T-helper 17 cell (primary cell): Measurements from ENCODE around the gene GPC5. TPM values are rescaled to one million over a fixed set of nuclear protein-coding genes. Genes with fewer than 3 reads are reported as not detected.
"Not testable (repeated sequence)": the region's sequence is repeated elsewhere in the genome, so short reads cannot be mapped to it uniquely, and the experiment has no call there.

Experiments used
- ATAC-seq: fragments of 150-1000 bp; cut with Tn5 transposase; 2 replicates; pipeline ENCODE4 v1.10.0; 2021; ENCODE audit warnings: mild to moderate bottlenecking, moderate library complexity
- DNase-seq, 3 donors: peaks; one replicate each; pipeline versions ENCODE4 v3.0.0 to v3.0.0-alpha.2; 2020 to 2021
- H3K9me3 ChIP-seq: one replicate; pipeline ENCODE4 v1.7.0; 2013; ENCODE audit warnings: low read length, mild to moderate bottlenecking; ENCODE audit not compliant: control insufficient read depth, poor library complexity, severe bottlenecking
- H3K27ac Mint-ChIP-seq: one replicate; pipeline ENCODE4 v1.8.0; 2022; ENCODE audit warnings: mild to moderate bottlenecking, moderate library complexity, mixed read lengths
- H3K27me3 Mint-ChIP-seq: one replicate; pipeline ENCODE4 v1.8.0; 2022; ENCODE audit warnings: mixed read lengths
- H3K36me3 Mint-ChIP-seq: one replicate; pipeline ENCODE4 v1.8.0; 2022; ENCODE audit warnings: low read depth, mixed read lengths
- H3K4me1 Mint-ChIP-seq: one replicate; pipeline ENCODE4 v1.8.0; 2022; ENCODE audit warnings: mild to moderate bottlenecking, mixed read lengths
- H3K4me3 Mint-ChIP-seq: one replicate; pipeline ENCODE4 v1.8.0; 2022; ENCODE audit warnings: mild to moderate bottlenecking, moderate library complexity, mixed read lengths
- total RNA-seq, 4 donors: library from RNA in 2 of 4; stranded (reverse) in 2 of 4; gene quantifications; one replicate each; pipeline ENCODE4 v1.2.3 and lab custom pipeline; 2022 to 2026

The GPC5 gene
- total RNA-seq, 2 donors from 2014 or later, result 1.1 TPM; not detected in 1

DNA sequence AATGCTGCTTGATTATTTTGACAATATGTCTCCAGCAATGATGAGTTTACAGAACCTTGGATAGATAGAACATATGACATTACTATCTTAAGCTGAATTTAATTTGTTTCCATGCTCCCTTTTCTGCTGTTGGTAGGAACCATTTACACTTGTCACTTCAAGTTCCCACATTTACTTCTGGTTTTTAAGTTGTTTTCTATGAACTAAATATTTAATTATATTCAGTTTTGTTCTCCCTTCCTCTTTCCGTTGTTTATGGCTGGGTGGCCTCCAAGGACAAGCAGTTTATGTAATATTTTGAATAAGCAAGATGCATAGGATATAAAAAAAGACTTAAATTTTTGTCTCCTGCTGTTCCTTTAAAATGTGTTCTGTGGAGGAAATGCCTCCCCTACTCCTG is 860.6 kb downstream of the GPC5 start:
- H3K36me3 Mint-ChIP-seq, result no peaks in the 10 kb centered on the region
- H3K27ac Mint-ChIP-seq, result no peak overlapping the region
- ATAC-seq, result no peak
- H3K4me1 Mint-ChIP-seq, result no peaks in the 10 kb centered on the region
- H3K4me3 Mint-ChIP-seq, result no peak overlapping the region
- H3K9me3 ChIP-seq, result no peaks in the 10 kb centered on the region
- no peaks in the 10 kb centered on the region for H3K27me3 Mint-ChIP-seq
- DNase-seq, result no peak

DNA sequence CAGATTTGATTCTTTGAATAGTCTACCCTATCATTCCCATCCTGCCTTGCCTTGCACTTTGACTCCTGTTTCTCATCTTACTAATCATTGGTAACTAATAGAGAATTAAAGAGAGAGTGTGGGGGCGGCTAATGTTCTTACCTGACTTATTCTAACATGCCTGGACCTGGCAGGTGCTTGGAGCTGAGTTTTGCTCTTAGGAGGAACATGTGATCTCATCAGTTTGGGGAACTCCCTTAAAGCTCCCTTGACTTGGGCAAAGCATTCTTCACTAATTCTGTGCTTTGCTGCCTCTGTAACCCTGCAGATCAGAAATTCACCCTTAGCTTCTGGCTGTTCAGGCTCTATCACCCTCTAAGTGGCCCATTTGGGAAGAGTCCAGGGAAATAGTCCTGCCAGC is 861.1 kb downstream of the GPC5 start:
- no peak for ATAC-seq

DNA sequence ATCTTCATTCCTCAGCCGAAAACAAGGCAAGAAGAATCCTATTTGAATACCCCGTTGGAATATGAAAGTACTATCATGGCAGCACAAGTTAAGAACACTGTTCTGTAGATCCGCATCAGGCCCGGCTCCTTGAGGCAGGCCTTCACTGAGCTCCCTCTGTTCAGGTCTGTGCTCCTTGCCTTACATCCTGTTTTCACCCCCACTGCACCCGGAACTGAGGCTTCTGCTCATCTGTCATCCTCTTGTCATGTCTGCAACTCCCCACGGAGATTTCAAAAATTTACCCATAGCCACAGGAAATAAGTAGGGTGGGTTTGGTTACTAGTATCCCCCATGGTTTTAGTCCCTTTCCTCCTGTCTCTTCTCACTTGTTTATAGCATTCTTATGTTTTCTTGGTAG is 861.9 kb downstream of the GPC5 start:
- ATAC-seq, result no peak
- no peaks in the 10 kb centered on the region for H3K36me3 Mint-ChIP-seq
- H3K27me3 Mint-ChIP-seq, result no peaks in the 10 kb centered on the region
- no peak overlapping the region for H3K4me3 Mint-ChIP-seq
- no peaks in the 10 kb centered on the region for H3K4me1 Mint-ChIP-seq
- no peak overlapping the region for H3K27ac Mint-ChIP-seq
- no peaks in the 10 kb centered on the region for H3K9me3 ChIP-seq
- DNase-seq, result no peak

More for the DNA sequence above, 861.1 kb downstream of the GPC5 start:
- Mint-ChIP-seq H3K27me3 (no peaks in the 10 kb centered on the region), H3K4me3 (no peak overlapping the region), H3K4me1 (no peaks in the 10 kb centered on the region), H3K36me3 (no peaks in the 10 kb centered on the region), H3K27ac (no peak overlapping the region)
- DNase-seq, result no peak
- no peaks in the 10 kb centered on the region for H3K9me3 ChIP-seq

DNA sequence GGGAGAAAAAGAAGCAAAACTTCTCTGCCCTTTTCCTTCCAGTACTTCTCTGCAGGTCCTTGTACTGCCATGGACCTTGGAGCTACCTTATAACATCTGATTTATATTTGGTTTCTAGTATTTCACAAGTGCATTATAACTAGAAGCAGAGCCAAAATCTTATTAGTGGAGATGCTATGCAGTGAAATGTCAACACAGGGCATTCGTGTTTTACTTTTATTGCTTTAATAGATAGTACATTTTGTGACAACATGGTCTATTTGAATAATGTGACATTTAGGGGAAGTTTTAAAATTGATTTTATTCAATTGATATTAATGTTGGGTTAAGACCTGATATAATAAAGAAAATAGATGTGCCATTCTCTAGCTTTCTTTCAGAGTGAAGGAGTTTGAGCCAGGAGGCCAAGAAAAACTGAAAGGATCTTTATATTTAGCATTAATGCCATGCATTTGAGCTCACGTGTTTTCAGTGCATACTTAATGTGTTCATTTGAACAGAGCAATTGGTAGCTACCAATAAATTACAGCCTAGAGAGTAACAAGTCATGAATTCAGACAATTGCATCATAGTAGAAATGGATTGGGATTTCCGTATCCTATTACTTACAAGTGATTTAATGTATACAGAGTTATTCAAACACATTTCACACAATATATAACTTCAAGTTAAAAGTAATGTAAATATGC is 863.8 kb downstream of the GPC5 start:
- no peak for ATAC-seq
- no peak overlapping the region for H3K27ac Mint-ChIP-seq
- no peaks in the 10 kb centered on the region for H3K4me1 Mint-ChIP-seq
- H3K36me3 Mint-ChIP-seq, result no peaks in the 10 kb centered on the region
- DNase-seq, result no peak
- no peaks in the 10 kb centered on the region for H3K9me3 ChIP-seq
- no peaks in the 10 kb centered on the region for H3K27me3 Mint-ChIP-seq
- H3K4me3 Mint-ChIP-seq, result no peak overlapping the region

DNA sequence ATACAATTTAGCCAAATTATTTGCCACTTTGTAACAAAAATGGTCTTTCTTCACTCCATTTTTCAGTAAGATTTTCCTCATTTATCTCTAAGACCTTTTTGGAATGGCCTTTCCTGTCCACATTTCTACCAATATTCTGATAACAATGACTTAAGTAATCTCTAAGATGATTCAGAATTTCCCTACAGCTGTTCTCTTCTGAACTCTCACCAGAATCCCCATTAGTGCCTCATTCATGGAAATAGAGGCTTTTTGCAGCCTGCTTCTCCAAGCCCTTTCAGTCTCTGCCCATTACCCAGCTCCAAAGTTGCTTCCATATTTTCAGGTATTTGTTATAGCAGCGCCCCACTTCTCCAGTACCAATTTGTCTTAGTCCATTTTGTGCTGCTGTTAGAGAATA is 867.0 kb downstream of the GPC5 start:
- DNase-seq, result no peak
- H3K4me3 Mint-ChIP-seq, result no peak overlapping the region
- H3K27ac Mint-ChIP-seq, result no peak overlapping the region

DNA sequence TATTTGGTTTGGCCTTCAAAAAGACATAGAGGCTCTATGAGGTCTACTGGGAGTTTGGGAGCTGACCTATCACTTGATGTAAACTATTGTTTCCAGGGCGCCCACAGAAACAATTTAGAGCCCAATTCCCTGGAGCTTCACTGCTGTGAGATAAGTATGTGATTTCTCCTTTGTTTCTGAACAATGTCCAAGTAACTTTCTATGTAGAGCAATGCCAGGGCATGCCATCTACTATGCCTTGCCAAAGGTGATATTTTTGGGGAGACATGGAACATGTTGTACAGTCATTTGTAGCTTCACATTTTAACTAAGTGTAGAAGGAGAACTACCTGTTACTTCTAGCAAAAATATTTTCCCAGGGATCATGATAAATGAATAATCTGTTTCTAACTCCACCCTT is 872.6 kb downstream of the GPC5 start:
- no peaks in the 10 kb centered on the region for H3K9me3 ChIP-seq
- Mint-ChIP-seq H3K4me1 (no peaks in the 10 kb centered on the region), H3K27ac (no peak overlapping the region), H3K4me3 (no peak overlapping the region), H3K27me3 (no peaks in the 10 kb centered on the region), H3K36me3 (no peaks in the 10 kb centered on the region)
- DNase-seq (no peak), ATAC-seq (no peak)

More for the DNA sequence above, 867.0 kb downstream of the GPC5 start:
- no peaks in the 10 kb centered on the region for H3K36me3 Mint-ChIP-seq
- H3K4me1 Mint-ChIP-seq, result no peaks in the 10 kb centered on the region
- H3K27me3 Mint-ChIP-seq, result no peaks in the 10 kb centered on the region
- ATAC-seq, result no peak
- no peaks in the 10 kb centered on the region for H3K9me3 ChIP-seq

DNA sequence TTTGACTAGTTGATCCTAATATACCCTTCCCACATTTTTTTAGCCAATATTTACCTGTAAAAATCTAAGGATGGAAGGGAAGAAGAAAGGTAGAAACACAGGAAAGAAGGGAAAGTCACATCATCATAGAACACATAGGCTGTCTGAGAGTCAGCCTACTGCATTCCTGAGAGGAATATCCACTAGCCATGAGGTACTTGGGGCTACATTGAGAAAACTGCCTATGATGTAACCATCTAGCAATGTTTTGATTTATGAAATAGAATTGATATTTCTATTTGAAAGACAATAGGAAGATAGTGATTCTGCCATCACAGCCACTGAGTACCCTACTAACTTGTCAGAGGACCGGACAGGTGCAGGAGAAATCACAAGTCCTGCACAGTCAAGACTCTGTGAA is 873.8 kb downstream of the GPC5 start:
- no peaks in the 10 kb centered on the region for H3K36me3 Mint-ChIP-seq
- no peaks in the 10 kb centered on the region for H3K9me3 ChIP-seq
- H3K27ac Mint-ChIP-seq, result no peak overlapping the region
- ATAC-seq (no peak), DNase-seq (no peak)
- no peaks in the 10 kb centered on the region for H3K27me3 Mint-ChIP-seq
- H3K4me1 Mint-ChIP-seq, result no peaks in the 10 kb centered on the region
- no peak overlapping the region for H3K4me3 Mint-ChIP-seq

DNA sequence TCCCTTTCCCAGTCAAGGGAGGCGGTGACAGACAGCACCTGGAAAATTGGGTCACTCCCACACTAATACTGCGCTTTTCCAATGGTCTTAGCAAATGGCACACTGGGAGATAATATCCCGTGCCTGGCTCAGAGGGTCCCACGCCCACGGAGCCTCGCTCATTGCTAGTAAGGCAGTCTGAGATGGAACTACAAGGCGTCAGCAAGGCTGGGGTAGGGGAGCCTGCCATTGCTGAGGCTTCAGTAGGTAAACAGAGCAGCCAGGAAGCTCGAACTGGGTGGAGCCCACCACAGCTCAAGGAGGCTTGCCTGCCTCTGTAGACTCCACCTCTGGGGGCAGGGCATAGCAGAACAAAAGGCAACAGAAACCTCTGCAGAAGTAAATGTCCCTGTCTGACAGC is 882.6 kb downstream of the GPC5 start:
- not testable (repeated sequence) for ATAC-seq, H3K27me3 Mint-ChIP-seq, H3K4me1 Mint-ChIP-seq, DNase-seq, H3K27ac Mint-ChIP-seq, H3K36me3 Mint-ChIP-seq, H3K9me3 ChIP-seq, H3K4me3 Mint-ChIP-seq

DNA sequence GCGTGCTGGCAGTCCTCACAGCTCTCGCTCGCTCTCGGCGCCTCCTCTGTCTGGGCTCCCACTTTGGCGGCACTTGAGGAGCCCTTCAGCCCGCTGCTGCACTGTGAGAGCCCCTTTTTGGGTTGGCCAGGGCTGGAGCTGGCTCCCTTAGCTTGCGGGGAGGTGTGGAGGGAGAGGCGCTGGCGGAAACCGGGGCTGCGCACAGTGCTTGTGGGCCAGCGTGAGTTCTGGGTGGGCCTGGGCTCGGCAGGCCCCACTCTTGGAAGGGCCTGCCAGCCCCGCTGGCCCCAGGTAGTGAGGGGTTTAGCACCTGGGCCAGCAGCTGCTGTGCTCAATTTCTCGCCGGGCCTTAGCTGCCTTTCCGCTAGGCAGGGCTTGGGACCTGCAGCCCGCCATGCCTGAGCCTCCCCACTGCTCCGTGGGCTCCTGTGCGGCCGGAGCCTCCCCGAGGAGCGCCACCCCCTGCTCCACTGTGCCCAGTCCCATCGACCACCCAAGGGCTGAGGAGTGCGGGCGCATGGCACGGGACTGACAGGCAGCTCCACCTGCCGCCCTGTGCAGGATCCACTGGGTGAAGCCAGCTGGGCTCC is 892.4 kb downstream of the GPC5 start:
- not testable (repeated sequence) for H3K36me3 Mint-ChIP-seq, H3K9me3 ChIP-seq, ATAC-seq, DNase-seq, H3K27me3 Mint-ChIP-seq, H3K4me3 Mint-ChIP-seq, H3K27ac Mint-ChIP-seq, H3K4me1 Mint-ChIP-seq

DNA sequence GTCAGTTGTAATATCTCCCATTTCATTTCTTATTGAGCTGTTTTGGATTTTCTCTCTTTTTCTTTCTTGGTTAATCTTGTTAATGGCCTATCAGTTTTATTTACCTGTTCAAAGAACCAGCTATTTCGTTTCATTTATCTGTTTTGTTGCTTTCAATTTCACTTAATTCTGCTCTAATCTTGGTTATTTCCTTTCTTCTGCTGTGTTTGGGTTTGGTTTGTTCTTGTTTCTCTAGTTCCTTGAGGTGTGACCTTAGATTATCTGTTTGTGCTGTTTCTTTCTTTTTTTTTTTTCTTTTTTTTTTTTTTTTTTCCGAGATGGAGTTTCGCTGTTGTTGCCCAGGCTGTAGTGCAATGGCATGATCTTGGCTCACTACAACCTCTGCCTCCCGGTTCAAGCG is 896.1 kb downstream of the GPC5 start:
- not testable (repeated sequence) for H3K9me3 ChIP-seq, DNase-seq, H3K27ac Mint-ChIP-seq, H3K4me3 Mint-ChIP-seq, H3K4me1 Mint-ChIP-seq, H3K36me3 Mint-ChIP-seq, H3K27me3 Mint-ChIP-seq, ATAC-seq

DNA sequence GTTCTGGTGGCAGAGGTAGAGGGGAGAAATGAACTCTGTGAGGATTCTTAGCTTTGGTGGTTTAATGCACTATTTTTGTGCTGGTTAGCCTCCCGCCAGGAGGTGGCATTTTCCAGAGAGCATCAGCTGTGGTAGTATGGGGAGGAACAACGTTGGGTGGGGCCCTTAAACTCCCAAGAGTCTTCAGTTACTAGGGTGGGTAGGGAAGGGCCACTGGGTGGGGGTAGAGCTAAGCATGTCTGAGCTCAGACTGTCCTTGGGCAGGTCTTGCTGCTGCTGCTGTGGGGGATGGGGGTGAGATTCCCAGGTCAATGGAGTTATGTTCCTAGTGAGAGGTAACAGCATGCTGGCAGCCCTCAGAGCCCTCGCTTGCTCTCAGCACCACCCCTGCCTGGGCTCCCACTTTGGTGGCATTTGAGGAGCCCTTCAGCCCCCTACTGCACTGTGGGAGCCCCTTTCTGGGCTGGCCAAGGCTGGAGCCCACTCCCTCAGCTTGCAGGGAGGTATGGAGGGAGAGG is 897.8 kb downstream of the GPC5 start:
- H3K27ac Mint-ChIP-seq, H3K27me3 Mint-ChIP-seq, H3K4me1 Mint-ChIP-seq, ATAC-seq, H3K36me3 Mint-ChIP-seq, DNase-seq, H3K4me3 Mint-ChIP-seq, H3K9me3 ChIP-seq: not testable (repeated sequence)

DNA sequence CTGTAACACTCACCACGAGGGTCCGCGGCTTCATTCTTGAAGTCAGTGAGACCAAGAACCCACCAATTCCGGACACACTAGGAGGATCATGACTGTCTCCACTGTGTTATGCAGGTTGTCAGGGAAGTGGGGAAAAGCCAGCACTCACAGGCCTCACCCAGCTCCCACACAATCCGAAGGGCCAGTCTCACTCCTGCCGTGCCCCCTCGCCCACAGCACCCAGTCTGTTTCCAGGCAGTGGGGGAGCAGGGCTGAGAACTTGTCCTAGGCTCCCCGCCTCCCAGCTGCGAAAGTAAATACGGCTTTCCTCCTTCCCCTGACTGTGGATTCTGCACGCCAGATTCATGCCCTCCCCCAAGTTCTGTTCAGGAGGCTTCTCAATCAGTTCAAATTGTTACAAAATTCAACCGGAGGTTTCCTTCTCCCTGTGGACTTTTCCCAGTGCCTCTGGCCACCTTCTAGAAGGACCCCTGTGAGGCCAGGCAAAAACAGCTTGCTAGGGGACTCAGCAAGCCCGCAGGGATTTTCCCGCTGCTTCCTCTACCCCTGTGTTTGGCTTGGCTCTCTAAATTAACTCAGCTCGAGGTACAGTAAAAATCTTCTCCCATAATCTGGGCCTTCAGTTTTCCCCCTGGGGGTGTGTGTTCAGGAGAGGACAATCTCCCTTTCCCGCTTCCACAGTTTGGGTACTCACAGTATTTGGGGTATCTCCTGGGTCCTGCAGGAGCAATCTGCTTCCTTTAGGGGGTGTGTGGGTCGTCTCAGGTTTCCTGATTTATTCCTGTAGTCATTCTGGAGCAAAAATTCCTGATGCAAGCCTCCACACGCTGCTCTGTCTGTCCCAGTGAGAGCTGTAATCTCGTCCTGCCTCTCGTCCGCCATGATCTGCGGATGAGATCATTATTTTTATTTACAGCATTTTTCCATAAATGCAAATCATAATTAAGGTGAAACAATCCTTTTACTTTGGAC is 899.8 kb downstream of the GPC5 start:
- Mint-ChIP-seq H3K27ac (no peak overlapping the region), H3K27me3 (no peaks in the 10 kb centered on the region), H3K4me3 (no peak overlapping the region), H3K36me3 (no peaks in the 10 kb centered on the region), H3K4me1 (no peaks in the 10 kb centered on the region)
- ATAC-seq (no peak), DNase-seq (no peak)
- H3K9me3 ChIP-seq, result peaks cover 3% of the 10 kb centered on the region

DNA sequence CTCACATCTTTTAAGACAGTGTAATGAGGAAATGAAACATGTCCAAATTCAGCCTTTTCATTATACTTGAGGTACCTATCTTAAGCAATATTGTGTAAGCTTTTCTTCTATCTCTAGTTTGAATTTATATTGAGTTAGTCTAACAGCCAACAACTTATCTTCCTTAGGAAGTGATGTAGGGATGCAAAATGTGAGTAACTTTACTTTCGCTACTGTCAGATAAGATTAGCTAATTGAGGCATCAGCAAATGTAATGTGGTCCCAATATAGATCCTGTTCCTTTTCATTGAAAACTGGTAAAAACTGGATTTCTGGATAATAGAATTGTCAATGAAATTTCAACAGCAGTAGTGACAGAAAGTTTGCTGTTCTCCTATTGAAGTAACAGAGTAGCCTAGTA is 902.2 kb downstream of the GPC5 start:
- no peak overlapping the region for H3K27ac Mint-ChIP-seq
- no peaks in the 10 kb centered on the region for H3K27me3 Mint-ChIP-seq
- DNase-seq (no peak), ATAC-seq (no peak)
- H3K4me3 Mint-ChIP-seq, result no peak overlapping the region
- H3K9me3 ChIP-seq, result peaks cover 3% of the 10 kb centered on the region
- no peaks in the 10 kb centered on the region for H3K36me3 Mint-ChIP-seq
- no peaks in the 10 kb centered on the region for H3K4me1 Mint-ChIP-seq
